GM12875 (cell line): Measurements from ENCODE around the gene USH2A.

Experiments used
- H3K4me3 ChIP-seq: one replicate; pipeline ENCODE4 v1.5.1; 2011; ENCODE audit warnings: low read depth, low read length, control low read depth
- CTCF ChIP-seq: IDR thresholded peaks from 2 replicates; pipeline ENCODE4 v1.5.1; 2011; ENCODE audit warnings: low read depth, mild to moderate bottlenecking, control low read depth, inconsistent platforms, low read length, moderate library complexity, borderline replicate concordance; ENCODE audit not compliant: insufficient read depth

The USH2A gene

GRCh38 chr1:216433175-216433574 is 9.9 kb upstream of the USH2A start:
- no peak for TF ChIP-seq CTCF
- H3K4me3 ChIP-seq = no peak overlapping the region

- no peak for TF ChIP-seq CTCF
- H3K4me3 ChIP-seq = no peak overlapping the region
Measured at GRCh38 chr1:216430744-216431143, 7.5 kb upstream of the USH2A start.

GRCh38 chr1:216425577-216425976 is 2.3 kb upstream of the USH2A start:
- TF ChIP-seq CTCF = no peak
- no peak overlapping the region for H3K4me3 ChIP-seq

GRCh38 chr1:216420746-216421145 is 2.5 kb downstream of the USH2A start:
- no peak for TF ChIP-seq CTCF

GRCh38 chr1:216420263-216420662 is 3.0 kb downstream of the USH2A start:
- no peak for TF ChIP-seq CTCF

More at GRCh38 chr1:216420746-216421145, 2.5 kb downstream of the USH2A start:
- no peak overlapping the region for H3K4me3 ChIP-seq

GRCh38 chr1:216416488-216416887 is 6.8 kb downstream of the USH2A start:
- no peak overlapping the region for H3K4me3 ChIP-seq
- no peak for TF ChIP-seq CTCF

More at GRCh38 chr1:216420263-216420662, 3.0 kb downstream of the USH2A start:
- H3K4me3 ChIP-seq = no peak overlapping the region

GRCh38 chr1:216410026-216410425 is 13.2 kb downstream of the USH2A start:
- TF ChIP-seq CTCF = no peak

More at GRCh38 chr1:216410026-216410425, 13.2 kb downstream of the USH2A start:
- no peak overlapping the region for H3K4me3 ChIP-seq
